PC-3 (cell line): Measurements from ENCODE around the gene CENPE. TPM values are rescaled to one million over a fixed set of nuclear protein-coding genes. Genes with fewer than 3 reads are reported as not detected.
A peak's percentile ranks its signal among the peaks of the same experiment; 100 is the strongest.
"Not testable (repeated sequence)": the region's sequence is repeated elsewhere in the genome, so short reads cannot be mapped to it uniquely, and the experiment has no call there.

Source experiments
- ATAC-seq: fragments of 200-7000 bp; cut with Tn5 transposase; 2 replicates; pipeline ENCODE4 v1.9.1; 2020; ENCODE audit warnings: mild to moderate bottlenecking, moderate library complexity
- Bru-seq: library from RNA; stranded (reverse); fragments of 400-500 nt; gene quantifications from one replicate; lab custom pipeline; 2021; lab: Mats Ljungman, UMichigan
- BruChase-seq, 2 experiments: library from RNA; stranded (reverse); fragments of 400-500 nt; gene quantifications; one replicate each; lab custom pipeline; 2021; lab: Mats Ljungman, UMichigan
- BruUV-seq: library from RNA; stranded (reverse); fragments of 400-500 nt; replicated peaks from 2 replicates; lab custom pipeline; 2021; lab: Mats Ljungman, UMichigan
- CTCF ChIA-PET: fragments of 300-600 bp; sonication (Branson Sonifier 250); formaldehyde crosslinking; loops from one replicate; lab custom pipeline; 2022; ENCODE audit warnings: antibody characterized with exemption; lab: Charles Lee
- POLR2A ChIA-PET: fragments of 300-600 bp; sonication (Branson Sonifier 250); formaldehyde crosslinking; loops from one replicate; lab custom pipeline; 2022; ENCODE audit warnings: antibody characterized with exemption; ENCODE audit not compliant: unreplicated experiment; lab: Charles Lee
- DNase-seq: peaks from one replicate; pipeline ENCODE4 v3.0.0-alpha.2; 2015
- H2AFZ ChIP-seq: fragments of 300-600 bp; sonication (generic); 2 replicates; pipeline ENCODE4 v1.6.0; 2016; ENCODE audit warnings: antibody characterized with exemption, low read length
- H3F3A ChIP-seq: fragments of 300-600 bp; sonication (generic); one replicate; pipeline ENCODE4 v1.6.0; 2017; ENCODE audit warnings: antibody characterized with exemption, low read length, control low read depth, mild to moderate bottlenecking; ENCODE audit not compliant: unreplicated experiment
- H3K27ac ChIP-seq: fragments of 300-600 bp; sonication (generic); 2 replicates; pipeline ENCODE4 v1.5.1; 2016; ENCODE audit warnings: mild to moderate bottlenecking, low read length
- H3K27me3 ChIP-seq: fragments of 300-600 bp; sonication (generic); 2 replicates; pipeline ENCODE4 v1.6.1; 2016; ENCODE audit warnings: low read length, mixed read lengths
- H3K36me3 ChIP-seq: fragments of 300-600 bp; sonication (generic); 2 replicates; pipeline ENCODE4 v1.6.1; 2016; ENCODE audit warnings: low read depth, mixed run types, low read length, mixed read lengths
- H3K4me1 ChIP-seq: fragments of 300-600 bp; sonication (generic); 2 replicates; pipeline ENCODE4 v1.5.1; 2016; ENCODE audit warnings: low read length; ENCODE audit not compliant: insufficient read depth
- H3K4me2 ChIP-seq: fragments of 300-600 bp; sonication (generic); 2 replicates; pipeline ENCODE4 v1.6.0; 2016; ENCODE audit warnings: low read length
- H3K4me3 ChIP-seq: fragments of 300-600 bp; sonication (generic); 2 replicates; pipeline ENCODE4 v1.5.1; 2016; ENCODE audit warnings: mild to moderate bottlenecking, low read length, mixed read lengths
- H3K79me2 ChIP-seq: fragments of 300-600 bp; sonication (generic); 2 replicates; pipeline ENCODE4 v1.6.1; 2017; ENCODE audit warnings: low read length, mixed read lengths
- H3K9ac ChIP-seq: fragments of 300-600 bp; sonication (generic); 2 replicates; pipeline ENCODE4 v1.6.0; 2016; ENCODE audit warnings: mild to moderate bottlenecking, low read length
- H3K9me2 ChIP-seq: fragments of 300-600 bp; sonication (generic); replicated peaks from 2 replicates; pipeline ENCODE4 v1.6.1; 2016; ENCODE audit warnings: mixed run types, low read length, mixed read lengths
- H3K9me3 ChIP-seq: fragments of 300-600 bp; sonication (generic); 2 replicates; pipeline ENCODE4 v1.6.1; 2016; ENCODE audit warnings: low read length, mixed read lengths
- H4K20me1 ChIP-seq: fragments of 300-600 bp; sonication (generic); 2 replicates; pipeline ENCODE4 v1.6.1; 2016; ENCODE audit warnings: low read length, mixed read lengths
- CTCF ChIP-seq: fragments of 300-600 bp; sonication (generic); conservative IDR thresholded peaks from 2 replicates; pipeline ENCODE4 v1.5.1; 2017; ENCODE audit warnings: antibody characterized with exemption, low read depth, mild to moderate bottlenecking, low read length
- EZH2 ChIP-seq: fragments of 300-600 bp; sonication (generic); IDR thresholded peaks from one replicate; pipeline ENCODE4 v1.6.1; 2017; ENCODE audit warnings: antibody characterized with exemption, mild to moderate bottlenecking, low read length; ENCODE audit not compliant: unreplicated experiment
- EZH2phosphoT487 ChIP-seq: fragments of 300-600 bp; sonication (generic); IDR thresholded peaks from 2 replicates; pipeline ENCODE4 v1.6.1; 2018; ENCODE audit warnings: mild to moderate bottlenecking, antibody characterized with exemption, low read length, borderline replicate concordance
- intact Hi-C: fragments of 100-400 bp; cut with micrococcal nuclease; formaldehyde crosslinking; loops from 2 replicates; pipeline ENCODE4 v1.9.0; 2023
- long read RNA-seq: library from polyadenylated mRNA; unstranded; transcript quantifications from one replicate; pipeline ENCODE4 v2.0.0, GENCODE V29; 2021; ENCODE audit not compliant: unreplicated experiment
- total RNA-seq: library from RNA; depleted of rRNA; stranded (reverse); fragments of >200 nt; gene quantifications from 2 replicates; pipeline ENCODE4 v1.2.3, GENCODE V29; 2014; rRNA removed

CENPE gene, protein sequence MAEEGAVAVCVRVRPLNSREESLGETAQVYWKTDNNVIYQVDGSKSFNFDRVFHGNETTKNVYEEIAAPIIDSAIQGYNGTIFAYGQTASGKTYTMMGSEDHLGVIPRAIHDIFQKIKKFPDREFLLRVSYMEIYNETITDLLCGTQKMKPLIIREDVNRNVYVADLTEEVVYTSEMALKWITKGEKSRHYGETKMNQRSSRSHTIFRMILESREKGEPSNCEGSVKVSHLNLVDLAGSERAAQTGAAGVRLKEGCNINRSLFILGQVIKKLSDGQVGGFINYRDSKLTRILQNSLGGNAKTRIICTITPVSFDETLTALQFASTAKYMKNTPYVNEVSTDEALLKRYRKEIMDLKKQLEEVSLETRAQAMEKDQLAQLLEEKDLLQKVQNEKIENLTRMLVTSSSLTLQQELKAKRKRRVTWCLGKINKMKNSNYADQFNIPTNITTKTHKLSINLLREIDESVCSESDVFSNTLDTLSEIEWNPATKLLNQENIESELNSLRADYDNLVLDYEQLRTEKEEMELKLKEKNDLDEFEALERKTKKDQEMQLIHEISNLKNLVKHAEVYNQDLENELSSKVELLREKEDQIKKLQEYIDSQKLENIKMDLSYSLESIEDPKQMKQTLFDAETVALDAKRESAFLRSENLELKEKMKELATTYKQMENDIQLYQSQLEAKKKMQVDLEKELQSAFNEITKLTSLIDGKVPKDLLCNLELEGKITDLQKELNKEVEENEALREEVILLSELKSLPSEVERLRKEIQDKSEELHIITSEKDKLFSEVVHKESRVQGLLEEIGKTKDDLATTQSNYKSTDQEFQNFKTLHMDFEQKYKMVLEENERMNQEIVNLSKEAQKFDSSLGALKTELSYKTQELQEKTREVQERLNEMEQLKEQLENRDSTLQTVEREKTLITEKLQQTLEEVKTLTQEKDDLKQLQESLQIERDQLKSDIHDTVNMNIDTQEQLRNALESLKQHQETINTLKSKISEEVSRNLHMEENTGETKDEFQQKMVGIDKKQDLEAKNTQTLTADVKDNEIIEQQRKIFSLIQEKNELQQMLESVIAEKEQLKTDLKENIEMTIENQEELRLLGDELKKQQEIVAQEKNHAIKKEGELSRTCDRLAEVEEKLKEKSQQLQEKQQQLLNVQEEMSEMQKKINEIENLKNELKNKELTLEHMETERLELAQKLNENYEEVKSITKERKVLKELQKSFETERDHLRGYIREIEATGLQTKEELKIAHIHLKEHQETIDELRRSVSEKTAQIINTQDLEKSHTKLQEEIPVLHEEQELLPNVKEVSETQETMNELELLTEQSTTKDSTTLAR (N-terminal part only)
- total RNA-seq (15.3 and 17.3 TPM in 2 replicates), Bru-seq, nascent RNA (percentile 71 among the genes with signal in this experiment), BruChase-seq, experiment 1, labeled RNA remaining after a 6-hour chase (percentile 57 among the genes with signal in this experiment), BruChase-seq, experiment 2, labeled RNA remaining after a 2-hour chase (percentile 42 among the genes with signal in this experiment)
- long read RNA-seq, partial matches to known transcripts: 4 of 5 reads
- long read RNA-seq, other reads (novel, unspliced or antisense): 1 of 5 reads

- Histone ChIP-seq H3K36me3 (peaks cover 23% of the 10 kb centered on the region), H3K79me2 (peaks cover 28% of the 10 kb centered on the region), H3K27me3 (no peaks in the 10 kb centered on the region), H3K27ac (peak within 1 kb of the TSS; percentile 54), H4K20me1 (no peaks in the 10 kb centered on the region), H3K4me1 (peaks cover 6% of the 10 kb centered on the region; the same call in 1 of the 2 replicates), H3F3A (no peaks in the 10 kb centered on the region), H3K9ac (peak within 1 kb of the TSS; percentile 77), H3K9me2 (no peaks in the 10 kb centered on the region), H3K9me3 (no peaks in the 10 kb centered on the region), H3K4me2 (peak within 1 kb of the TSS; percentile 94), H3K4me3 (peak within 1 kb of the TSS; percentile 99), H2AFZ (peak within 1 kb of the TSS; percentile 96)
- ChIA-PET POLR2A (interaction anchor here (0.7 kb wide), 1 partner anchor 329 kb away, joined by 8 read pairs; the partner anchor contains the start of gene CISD2), CTCF (no interaction called here)
- BruUV-seq: no TSS peak
- peak; percentile 79 for ATAC-seq
- TF ChIP-seq EZH2 (no peak), CTCF (no peak), EZH2phosphoT487 (no peak)
- intact Hi-C loops: loop anchor here (5.0 kb wide), 1 partner anchor 46 kb away; no protein-coding TSS in a partner anchor
- DNase-seq: peak; percentile 83
Observed at GRCh38 chr4:103198111-103198765, at the start of gene CENPE. TSS of gene CENPE (minus strand) at chr4:103198343. CDS start at chr4:103198319, 24 bp downstream.

DNA sequence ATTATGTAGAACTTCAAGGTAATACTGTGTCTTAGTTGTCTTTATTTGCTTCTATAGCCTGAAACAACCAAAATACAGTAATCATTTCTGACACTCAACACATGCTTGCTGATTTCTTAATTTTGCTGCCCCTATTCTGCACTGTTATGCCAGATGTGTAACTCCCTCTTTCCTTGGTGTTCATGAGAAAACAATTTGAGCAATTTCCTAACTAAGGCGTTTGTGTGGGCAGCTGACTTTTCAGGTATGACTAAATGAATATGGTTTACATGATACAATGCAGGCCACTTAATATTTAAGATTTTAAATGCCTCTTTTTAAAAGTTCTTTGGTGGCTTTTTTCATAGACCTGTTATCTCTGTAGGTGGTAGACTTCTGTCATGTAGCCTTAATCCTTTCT lies 46.1 kb upstream of the CENPE start:
- intact Hi-C loops: no loop called here
- Histone ChIP-seq H3K79me2 (no peaks in the 10 kb centered on the region), H3K4me3 (no peak overlapping the region), H3K4me2 (no peak overlapping the region), H3K36me3 (no peaks in the 10 kb centered on the region), H4K20me1 (no peaks in the 10 kb centered on the region), H3K9ac (no peak overlapping the region), H2AFZ (no peak overlapping the region), H3K9me3 (no peaks in the 10 kb centered on the region), H3K27me3 (no peaks in the 10 kb centered on the region), H3K9me2 (no peaks in the 10 kb centered on the region), H3K27ac (no peak overlapping the region), H3F3A (no peaks in the 10 kb centered on the region), H3K4me1 (no peaks in the 10 kb centered on the region)
- DNase-seq (no peak), ATAC-seq (no peak)
- POLR2A ChIA-PET: no interaction called here
- TF ChIP-seq EZH2 (no peak), EZH2phosphoT487 (no peak), CTCF (no peak)
- CTCF ChIA-PET: no interaction called here
- BruUV-seq: no TSS peak

- DNase-seq, H3K9ac ChIP-seq, POLR2A ChIA-PET, H3K27me3 ChIP-seq, ATAC-seq, H3K9me3 ChIP-seq, BruUV-seq, H3K36me3 ChIP-seq, H2AFZ ChIP-seq, H3K79me2 ChIP-seq, intact Hi-C loops, H3F3A ChIP-seq, CTCF ChIA-PET, H3K4me2 ChIP-seq, H4K20me1 ChIP-seq, H3K9me2 ChIP-seq, H3K4me3 ChIP-seq, H3K4me1 ChIP-seq, H3K27ac ChIP-seq: not testable (repeated sequence)
Observed at GRCh38 chr4:103230938-103231337, 32.8 kb upstream of the CENPE start.

GRCh38 chr4:103223556-103223955 lies 25.4 kb upstream of the CENPE start:
- H3K36me3 ChIP-seq, CTCF ChIA-PET, H3K4me3 ChIP-seq, H3K9me3 ChIP-seq, H3F3A ChIP-seq, intact Hi-C loops, DNase-seq, H3K4me1 ChIP-seq, BruUV-seq, H3K9me2 ChIP-seq, H3K4me2 ChIP-seq, ATAC-seq, H3K27ac ChIP-seq, POLR2A ChIA-PET, H2AFZ ChIP-seq, H3K79me2 ChIP-seq, H3K9ac ChIP-seq, H3K27me3 ChIP-seq, H4K20me1 ChIP-seq: not testable (repeated sequence)
